Glutamatergic neuron (in vitro differentiated cells): Measurements from ENCODE around the gene HHATL. TPM values are rescaled to one million over a fixed set of nuclear protein-coding genes. Genes with fewer than 3 reads are reported as not detected.

ENCODE experiments used
- DNase-seq: peaks from one replicate; pipeline ENCODE4 v3.0.0; 2022
- H3K27ac Mint-ChIP-seq: one replicate; pipeline ENCODE4 v1.8.0; 2020; ENCODE audit warnings: mild to moderate bottlenecking, mixed read lengths, inconsistent platforms; ENCODE audit not compliant: unreplicated experiment
- H3K27me3 Mint-ChIP-seq: one replicate; pipeline ENCODE4 v1.8.0; 2020; ENCODE audit warnings: mild to moderate bottlenecking, moderate library complexity, mixed read lengths, inconsistent platforms; ENCODE audit not compliant: unreplicated experiment
- H3K36me3 Mint-ChIP-seq: one replicate; pipeline ENCODE4 v1.8.0; 2020; ENCODE audit warnings: mild to moderate bottlenecking, mixed read lengths, inconsistent platforms; ENCODE audit not compliant: unreplicated experiment
- H3K4me1 Mint-ChIP-seq: one replicate; pipeline ENCODE4 v1.8.0; 2020; ENCODE audit warnings: mild to moderate bottlenecking, low read depth, mixed read lengths, inconsistent platforms; ENCODE audit not compliant: unreplicated experiment
- H3K4me3 Mint-ChIP-seq: one replicate; pipeline ENCODE4 v1.8.0; 2020; ENCODE audit warnings: mild to moderate bottlenecking, mixed read lengths, inconsistent platforms; ENCODE audit not compliant: unreplicated experiment
- H3K9me3 Mint-ChIP-seq: one replicate; pipeline ENCODE4 v1.8.0; 2020; ENCODE audit warnings: mild to moderate bottlenecking, moderate library complexity, mixed read lengths, inconsistent platforms; ENCODE audit not compliant: unreplicated experiment
- total RNA-seq: library from RNA; stranded (reverse); fragmentation: NEBNext Ultra II Directional; extraction: Animal tissue kit (Norgen Biotek cat#: 25700); gene quantifications from one replicate; pipeline ENCODE4 v1.2.1, GENCODE V29; 2021; ENCODE audit not compliant: unreplicated experiment
- TF ChIP-seq, protein P1 (sequence below): fragments of 200-600 bp; sonication (generic); IDR thresholded peaks from one replicate; pipeline ENCODE4 v1.5.0; 2021; ENCODE audit not compliant: partially characterized antibody, unreplicated experiment

HHATL gene
- total RNA-seq, 1 donor from 2014 or later, result 7.6 TPM

DNA sequence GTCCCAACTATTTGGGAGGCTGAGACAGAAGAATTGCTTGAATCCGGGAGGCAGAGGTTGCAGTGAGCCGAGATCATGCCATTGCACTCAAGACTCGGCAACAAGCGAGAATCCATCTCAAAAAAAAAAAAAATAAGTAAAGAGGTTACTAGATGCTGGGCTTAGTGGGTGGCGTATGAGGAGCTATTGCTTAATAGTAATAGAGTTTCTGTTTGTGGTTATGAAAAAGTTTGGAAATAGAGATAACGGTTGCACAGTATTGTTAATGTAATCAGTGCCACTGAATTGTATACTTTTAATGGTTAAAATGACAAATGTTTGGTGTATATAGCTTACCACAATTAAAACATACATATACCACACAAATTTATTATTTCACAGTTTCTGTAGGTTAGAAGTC lies 14.7 kb upstream of the HHATL start:
- no peak overlapping the region for H3K27ac Mint-ChIP-seq
- no peaks in the 10 kb centered on the region for H3K9me3 Mint-ChIP-seq
- no peaks in the 10 kb centered on the region for H3K36me3 Mint-ChIP-seq
- TF ChIP-seq, protein P1, sequence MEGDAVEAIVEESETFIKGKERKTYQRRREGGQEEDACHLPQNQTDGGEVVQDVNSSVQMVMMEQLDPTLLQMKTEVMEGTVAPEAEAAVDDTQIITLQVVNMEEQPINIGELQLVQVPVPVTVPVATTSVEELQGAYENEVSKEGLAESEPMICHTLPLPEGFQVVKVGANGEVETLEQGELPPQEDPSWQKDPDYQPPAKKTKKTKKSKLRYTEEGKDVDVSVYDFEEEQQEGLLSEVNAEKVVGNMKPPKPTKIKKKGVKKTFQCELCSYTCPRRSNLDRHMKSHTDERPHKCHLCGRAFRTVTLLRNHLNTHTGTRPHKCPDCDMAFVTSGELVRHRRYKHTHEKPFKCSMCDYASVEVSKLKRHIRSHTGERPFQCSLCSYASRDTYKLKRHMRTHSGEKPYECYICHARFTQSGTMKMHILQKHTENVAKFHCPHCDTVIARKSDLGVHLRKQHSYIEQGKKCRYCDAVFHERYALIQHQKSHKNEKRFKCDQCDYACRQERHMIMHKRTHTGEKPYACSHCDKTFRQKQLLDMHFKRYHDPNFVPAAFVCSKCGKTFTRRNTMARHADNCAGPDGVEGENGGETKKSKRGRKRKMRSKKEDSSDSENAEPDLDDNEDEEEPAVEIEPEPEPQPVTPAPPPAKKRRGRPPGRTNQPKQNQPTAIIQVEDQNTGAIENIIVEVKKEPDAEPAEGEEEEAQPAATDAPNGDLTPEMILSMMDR, result no peak
- no peaks in the 10 kb centered on the region for H3K4me1 Mint-ChIP-seq
- H3K27me3 Mint-ChIP-seq, result peaks cover 2% of the 10 kb centered on the region
- DNase-seq, result no peak
- H3K4me3 Mint-ChIP-seq, result no peak overlapping the region

DNA sequence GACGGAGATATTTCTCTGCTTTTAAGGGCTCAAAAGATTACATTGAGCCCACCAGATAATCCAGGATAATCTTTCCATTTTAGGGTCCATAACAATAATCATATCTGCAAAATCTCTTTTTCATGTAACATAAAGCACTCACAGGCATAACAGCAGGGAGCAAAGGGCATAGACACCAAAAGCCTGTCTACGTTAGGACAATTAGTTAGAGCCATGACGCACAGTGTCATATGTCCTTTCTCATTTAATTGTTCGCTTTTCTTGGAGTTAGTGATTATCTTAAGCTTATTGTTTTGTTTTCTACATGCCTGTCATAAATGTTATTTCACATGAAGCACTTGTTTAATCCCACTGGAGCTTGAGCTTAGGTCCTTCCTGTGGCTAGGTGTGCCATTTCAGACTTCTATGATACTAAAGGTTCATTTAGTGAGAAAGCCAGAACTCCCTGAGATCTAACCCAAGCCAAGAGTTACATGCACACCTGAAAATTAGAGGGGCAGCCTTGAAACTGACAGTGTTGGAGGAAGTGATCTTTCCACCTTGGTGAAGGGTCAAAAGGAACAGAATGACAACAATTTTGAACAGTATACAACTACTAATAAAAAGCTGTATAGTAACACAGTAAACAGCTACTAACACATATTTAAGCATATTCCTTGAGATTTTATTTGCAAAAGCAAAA lies 11.7 kb upstream of the HHATL start:
- TF ChIP-seq, protein P1, result no peak
- DNase-seq, result no peak
- Mint-ChIP-seq H3K27me3 (peaks cover 1% of the 10 kb centered on the region), H3K27ac (no peak overlapping the region), H3K4me3 (no peak overlapping the region), H3K4me1 (no peaks in the 10 kb centered on the region), H3K9me3 (peaks cover 3% of the 10 kb centered on the region), H3K36me3 (no peaks in the 10 kb centered on the region)

DNA sequence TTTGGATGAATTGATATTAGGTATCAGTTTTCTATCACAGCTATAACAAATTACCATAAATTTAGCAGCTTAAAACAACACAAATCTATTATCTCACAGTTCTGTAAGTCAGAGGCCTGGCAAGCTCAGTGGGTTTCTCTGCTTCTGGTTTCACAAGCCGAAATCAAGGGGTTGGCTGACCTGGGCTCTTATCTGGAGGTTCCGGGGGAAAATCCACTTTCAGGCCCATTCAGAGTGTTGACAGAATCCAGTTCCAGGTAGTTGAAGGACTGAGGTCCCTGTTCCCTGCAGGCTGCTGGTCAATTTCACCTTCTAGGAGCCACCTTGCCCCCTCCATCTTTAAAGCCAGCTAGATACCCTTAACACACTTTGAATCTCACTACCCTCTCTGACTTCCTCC lies 11.1 kb upstream of the HHATL start:
- H3K4me3 Mint-ChIP-seq, result no peak overlapping the region
- DNase-seq, result no peak
- H3K4me1 Mint-ChIP-seq, result no peaks in the 10 kb centered on the region
- TF ChIP-seq, protein P1, result no peak
- peaks cover 3% of the 10 kb centered on the region for H3K9me3 Mint-ChIP-seq
- no peaks in the 10 kb centered on the region for H3K36me3 Mint-ChIP-seq
- H3K27ac Mint-ChIP-seq, result no peak overlapping the region
- H3K27me3 Mint-ChIP-seq, result no peaks in the 10 kb centered on the region

DNA sequence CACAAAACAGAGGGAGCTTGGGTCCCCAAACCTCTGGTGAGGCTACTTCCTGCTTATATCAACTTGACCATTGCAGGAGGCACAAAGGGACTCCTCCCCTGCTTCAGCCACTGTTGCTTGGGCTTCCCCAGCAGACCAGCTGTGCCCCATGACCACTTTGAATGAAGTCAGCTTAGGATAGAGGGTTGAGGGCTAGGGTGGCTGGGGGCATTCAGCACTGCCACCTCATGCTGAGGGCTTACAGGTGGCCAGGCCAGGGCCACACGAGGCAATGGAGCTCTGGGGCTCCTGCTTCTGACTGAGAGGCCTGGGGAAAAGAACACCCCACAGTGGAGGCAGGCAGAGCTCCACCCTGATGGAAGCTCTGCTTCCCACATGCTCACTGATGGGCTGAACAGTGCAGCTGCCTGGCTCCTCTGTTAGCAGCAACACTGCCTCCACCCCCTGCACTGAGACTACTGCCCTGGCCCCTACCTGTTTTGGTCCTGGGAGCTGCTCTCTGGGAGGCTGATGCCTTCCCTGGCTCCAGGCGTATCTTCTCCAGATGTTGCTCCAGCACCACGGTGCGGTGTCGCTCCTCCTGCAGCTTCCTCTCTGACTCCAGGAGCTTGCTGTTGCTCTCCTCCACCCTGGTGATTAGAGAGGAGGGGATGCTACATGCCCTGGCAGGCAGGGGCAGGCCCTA lies 10.2 kb upstream of the HHATL start:
- Mint-ChIP-seq H3K27ac (no peak overlapping the region), H3K36me3 (no peaks in the 10 kb centered on the region), H3K9me3 (peaks cover 3% of the 10 kb centered on the region), H3K4me1 (no peaks in the 10 kb centered on the region), H3K4me3 (no peak overlapping the region), H3K27me3 (no peaks in the 10 kb centered on the region)
- TF ChIP-seq, protein P1, result no peak
- DNase-seq, result no peak

DNA sequence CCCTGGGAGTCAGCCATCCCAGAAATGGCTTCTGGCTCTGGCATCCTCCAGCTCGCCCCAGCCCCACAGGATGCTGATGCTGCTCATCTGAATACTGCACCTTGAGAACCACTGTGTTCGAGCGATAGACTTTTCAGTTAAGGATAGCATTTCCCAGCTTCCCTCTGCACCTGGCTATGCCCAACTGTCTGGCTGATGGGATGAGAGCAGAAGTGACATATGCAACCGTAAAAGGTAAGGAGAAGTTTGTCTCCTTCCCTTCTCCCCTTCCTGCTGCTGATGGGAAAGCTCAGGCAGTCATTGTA lies 9.7 kb upstream of the HHATL start:
- no peaks in the 10 kb centered on the region for H3K4me1 Mint-ChIP-seq
- H3K9me3 Mint-ChIP-seq, result peaks cover 3% of the 10 kb centered on the region
- H3K27ac Mint-ChIP-seq, result no peak overlapping the region
- TF ChIP-seq, protein P1, result no peak
- no peaks in the 10 kb centered on the region for H3K36me3 Mint-ChIP-seq
- DNase-seq, result no peak
- no peaks in the 10 kb centered on the region for H3K27me3 Mint-ChIP-seq
- H3K4me3 Mint-ChIP-seq, result no peak overlapping the region
